Measurements from ENCODE around the gene CIB1. TPM values are rescaled to one million over a fixed set of nuclear protein-coding genes. Genes with fewer than 3 reads are reported as not detected.
A peak's percentile ranks its signal among the peaks of the same experiment; 100 is the strongest.

The CIB1 gene
- total RNA-seq, 2 donors from 2014 or later, result 36.6 to 59.0 TPM

- Histone ChIP-seq H3K36me3 (replicated peaks in 1 of 2; ENCODE audit: insufficient read depth in 1 of 2, low read depth in 2 of 2) (peaks cover 0 to 3% of the 10 kb centered on the region in 2 donors), H3K9me3 (no peaks in the 10 kb centered on the region), H3K4me3 (no peak overlapping the region), H3K27me3 (no peaks in the 10 kb centered on the region), H3K27ac (no peak overlapping the region), H3K4me1 (peaks cover 45% of the 10 kb centered on the region)
- intact Hi-C loops (cut with DNase I), result no loop called here
- no peak for ATAC-seq
- no peak for TF ChIP-seq CTCF (IDR thresholded peaks at IDR 0.05)
- no peak for TF ChIP-seq POLR2A (IDR thresholded peaks at IDR 0.05)
- DNase-seq, result no peak
- WGBS, 2 donors, result 67 to 70% methylated on average over 1 of the region's 1 CpG
These were observed 34.7 kb upstream of the CIB1 start for GRCh38 chr15:90268415-90268814.

- H3K9me3 ChIP-seq, result no peaks in the 10 kb centered on the region
- DNase-seq (peak in 1 of 4 donors; percentile 29), ATAC-seq (no peak)
- no peaks in the 10 kb centered on the region for H3K27me3 ChIP-seq
- H3K27ac ChIP-seq, result peak overlapping the region in 3 of 4 donors; percentile 88 to 95 (median 94)
- H3K4me1 ChIP-seq, result peaks cover 45% of the 10 kb centered on the region
- peak overlapping the region; percentile 47 to 60 for H3K4me3 ChIP-seq
- TF ChIP-seq CTCF (IDR thresholded peaks at IDR 0.05), result no peak
- no peak for TF ChIP-seq POLR2A (IDR thresholded peaks at IDR 0.05)
- peaks cover 0 to 3% of the 10 kb centered on the region in 2 donors for H3K36me3 ChIP-seq (replicated peaks in 1 of 2; ENCODE audit: insufficient read depth in 1 of 2, low read depth in 2 of 2)
- intact Hi-C loops (cut with DNase I), result no loop called here
- WGBS, 2 donors, result 9% methylated on average over 15 of the region's 15 CpGs
These were observed 32.7 kb upstream of the CIB1 start for GRCh38 chr15:90266485-90266884.

GRCh38 chr15:90266061-90266431 lies 32.3 kb upstream of the CIB1 start:
- DNase-seq (peak in 2 of 4 donors; percentile 10 to 19), ATAC-seq (peak; percentile 7)
- TF ChIP-seq POLR2A (IDR thresholded peaks at IDR 0.05) (no peak), CTCF (IDR thresholded peaks at IDR 0.05) (no peak)
- H3K4me3 ChIP-seq, result peak overlapping the region; percentile 47 to 60
- H3K27me3 ChIP-seq, result no peaks in the 10 kb centered on the region
- WGBS, 2 donors, result 0 to 1% methylated on average over 16 of the region's 16 CpGs
- H3K27ac ChIP-seq, result peak overlapping the region; percentile 88 to 95 (median 92)
- no peaks in the 10 kb centered on the region for H3K9me3 ChIP-seq
- no peaks in the 10 kb centered on the region for H3K36me3 ChIP-seq (replicated peaks in 1 of 2; ENCODE audit: insufficient read depth in 1 of 2, low read depth in 2 of 2)
- peaks cover 45% of the 10 kb centered on the region for H3K4me1 ChIP-seq
- intact Hi-C loops (cut with DNase I), result no loop called here

- Histone ChIP-seq H3K27ac (peak within 1 kb of the TSS; percentile 88 to 95 (median 92)), H3K4me1 (peaks cover 42% of the 10 kb centered on the region)
- peak; percentile 94 for ATAC-seq
These were observed 31.7 kb upstream of the CIB1 start, which contains the start of gene NGRN for GRCh38 chr15:90265271-90266060. Gene NGRN, plus strand, starts transcription at chr15:90265672. Its CDS starts 41 bp downstream, at chr15:90265713.

More at GRCh38 chr15:90265271-90266060, 31.7 kb upstream of the CIB1 start, which contains the start of gene NGRN:
- intact Hi-C loops (cut with DNase I), result no loop called here
- TF ChIP-seq CTCF (IDR thresholded peaks at IDR 0.05) (no peak), POLR2A (IDR thresholded peaks at IDR 0.05) (peak; percentile 69 to 89 (median 87))
- H3K27me3 ChIP-seq, result no peaks in the 10 kb centered on the region
- peak within 1 kb of the TSS; percentile 47 to 60 for H3K4me3 ChIP-seq
- 0% methylated on average over 17 to 53 of the region's 59 CpGs for WGBS, 2 donors
- H3K9me3 ChIP-seq, result no peaks in the 10 kb centered on the region
- peak; percentile 87 to 93 (median 90) for DNase-seq
- no peaks in the 10 kb centered on the region for H3K36me3 ChIP-seq (replicated peaks in 1 of 2; ENCODE audit: insufficient read depth in 1 of 2, low read depth in 2 of 2)
